GM19328 (cell line): ENCODE measurements around the gene ISOC1.
A peak's percentile ranks its signal among the peaks of the same experiment; 100 is the strongest.

Experiments
- ATAC-seq: cut with Tn5 transposase; IDR thresholded peaks from one replicate; pipeline ENCODE4 v1.9.1; 2021; ENCODE audit warnings: mild to moderate bottlenecking, moderate library complexity; ENCODE audit not compliant: unreplicated experiment

The ISOC1 gene

GRCh38 chr5:129124608-129125007 is 30.1 kb downstream of the ISOC1 start:
- ATAC-seq = no peak

- peak; percentile 65 for ATAC-seq
Measured at GRCh38 chr5:129125819-129126218, 31.3 kb downstream of the ISOC1 start.

GRCh38 chr5:129133553-129133952 is 39.0 kb downstream of the ISOC1 start:
- no peak for ATAC-seq

- peak; percentile 61 for ATAC-seq
Measured at GRCh38 chr5:129135633-129136032, 41.1 kb downstream of the ISOC1 start.

GRCh38 chr5:129137637-129138036 is 43.1 kb downstream of the ISOC1 start:
- no peak for ATAC-seq

GRCh38 chr5:129141078-129141477 is 46.5 kb downstream of the ISOC1 start:
- no peak for ATAC-seq

- no peak for ATAC-seq
Measured at GRCh38 chr5:129141696-129142095, 47.1 kb downstream of the ISOC1 start.

- no peak for ATAC-seq
Measured at GRCh38 chr5:129155876-129156275, 61.3 kb downstream of the ISOC1 start.

- no peak for ATAC-seq
Measured at GRCh38 chr5:129161830-129162229, 67.3 kb downstream of the ISOC1 start.
